Naive thymus-derived CD4-positive, alpha-beta T cell (primary cell): ENCODE measurements around the gene ITGB2. TPM values are rescaled to one million over a fixed set of nuclear protein-coding genes. Genes with fewer than 3 reads are reported as not detected.

Source experiments
- ATAC-seq: fragments of 150-1000 bp; cut with Tn5 transposase; 2 replicates; pipeline ENCODE4 v1.10.0; 2021; ENCODE audit warnings: mild to moderate bottlenecking, moderate library complexity
- CTCF ChIA-PET: fragments of 350-600 bp; sonication (Branson Sonifier 250); formaldehyde crosslinking; loops from one replicate; lab custom pipeline; 2021; ENCODE audit warnings: antibody characterized with exemption; lab: Charles Lee
- POLR2A ChIA-PET: fragments of 350-600 bp; sonication (Branson Sonifier 250); formaldehyde crosslinking; loops from one replicate; lab custom pipeline; 2021; ENCODE audit warnings: antibody characterized with exemption, inconsistent platforms; lab: Charles Lee
- DNase-seq, 9 donors: peaks; one replicate each; pipeline versions ENCODE4 v3.0.0 to v3.0.0-alpha.2; 2020 to 2022; ENCODE audit warnings: mixed read lengths in 1 of 9
- H3K27ac ChIP-seq: one replicate; pipeline ENCODE4 v1.7.0; 2013; ENCODE audit warnings: mild to moderate bottlenecking, low read depth, low read length, moderate library complexity
- H3K27me3 ChIP-seq, 2 donors: one replicate each; pipeline ENCODE4 v1.7.0; 2013; ENCODE audit warnings: low read length in 2 of 2, mild to moderate bottlenecking in 2 of 2, moderate library complexity in 2 of 2; ENCODE audit not compliant: control insufficient read depth in 2 of 2, insufficient read depth in 2 of 2
- H3K36me3 ChIP-seq, 3 experiments: 1 replicate in 2 of 3; 2 replicates in 1 of 3; pipeline ENCODE4 v1.7.0; 2013; ENCODE audit warnings: low read length in 3 of 3, mild to moderate bottlenecking in 3 of 3, moderate library complexity in 1 of 3; ENCODE audit not compliant: insufficient read depth in 3 of 3, control insufficient read depth in 2 of 3
- H3K4me1 ChIP-seq, 2 donors: one replicate each; pipeline ENCODE4 v1.7.0; 2013; ENCODE audit warnings: low read length in 2 of 2, mild to moderate bottlenecking in 2 of 2, moderate library complexity in 1 of 2; ENCODE audit not compliant: control insufficient read depth in 2 of 2, insufficient read depth in 2 of 2
- H3K4me3 ChIP-seq: 2 replicates; pipeline ENCODE4 v1.7.0; 2013; ENCODE audit warnings: mild to moderate bottlenecking, low read length
- H3K9me3 ChIP-seq, 3 experiments: 1 replicate in 2 of 3; 2 replicates in 1 of 3; pipeline ENCODE4 v1.7.0; 2013; ENCODE audit warnings: low read length in 3 of 3; ENCODE audit not compliant: control insufficient read depth in 2 of 3
- H3K27ac Mint-ChIP-seq, 9 donors: one replicate each; pipeline ENCODE4 v1.8.0; 2020 to 2022; ENCODE audit warnings: mixed read lengths in 9 of 9, mild to moderate bottlenecking in 8 of 9, moderate library complexity in 5 of 9, inconsistent platforms in 2 of 9
- H3K27me3 Mint-ChIP-seq, 5 donors: one replicate each; pipeline ENCODE4 v1.8.0; 2021 to 2022; ENCODE audit warnings: mixed read lengths in 5 of 5, mild to moderate bottlenecking in 1 of 5
- H3K36me3 Mint-ChIP-seq, 5 donors: one replicate each; pipeline ENCODE4 v1.8.0; 2020 to 2022; ENCODE audit warnings: mixed read lengths in 5 of 5, mild to moderate bottlenecking in 3 of 5, inconsistent platforms in 1 of 5
- H3K4me1 Mint-ChIP-seq, 7 donors: one replicate each; pipeline ENCODE4 v1.8.0; 2020 to 2022; ENCODE audit warnings: mixed read lengths in 7 of 7, mild to moderate bottlenecking in 3 of 7, inconsistent platforms in 1 of 7
- H3K4me3 Mint-ChIP-seq, 10 donors: one replicate each; pipeline ENCODE4 v1.8.0; 2020 to 2022; ENCODE audit warnings: mild to moderate bottlenecking in 10 of 10, mixed read lengths in 10 of 10, moderate library complexity in 6 of 10, inconsistent platforms in 2 of 10
- H3K9me3 Mint-ChIP-seq, 11 donors: one replicate each; pipeline ENCODE4 v1.8.0; 2020 to 2022; ENCODE audit warnings: mixed read lengths in 11 of 11, mild to moderate bottlenecking in 4 of 11, inconsistent platforms in 1 of 11, moderate library complexity in 1 of 11
- intact Hi-C, 2 donors: fragments of 100-400 bp; cut with micrococcal nuclease; formaldehyde crosslinking; loops; one replicate each; pipeline ENCODE4 v1.15.1; 2023
- polyA plus RNA-seq, 2 donors: library from polyadenylated mRNA; unstranded; fragments of 300-500 nt; fragmentation: Illumina TruSeq; gene quantifications; one replicate each; pipeline ENCODE4 v1.2.3, GENCODE V29; 2021
- total RNA-seq, 6 experiments: library from RNA in 5 of 6; stranded (reverse) in 5 of 6; gene quantifications; 1 replicate in 5 of 6; 2 replicates in 1 of 6; pipeline ENCODE4 v1.2.3 and lab custom pipeline; 2021 to 2026

The ITGB2 gene
- total and polyA plus RNA-seq, 7 experiments from 2014 or later = 280 to 877 (median 459) TPM

- Histone ChIP-seq H3K27ac (peak overlapping the region; percentile 81), H3K4me3 (peak overlapping the region; percentile 25), H3K36me3 (peaks cover 0 to 9% (median 2%) of the 10 kb centered on the region in 3 experiments), H3K4me1 (peaks cover 66 to 69% of the 10 kb centered on the region in 2 donors), H3K9me3 (no peaks in the 10 kb centered on the region), H3K27me3 (no peaks in the 10 kb centered on the region)
- peak overlapping the region; percentile 78 to 96 (median 92) for H3K4me3 Mint-ChIP-seq
- ChIA-PET POLR2A (no interaction called here), CTCF (interaction anchor here (0.8 kb wide), 1 partner anchor 57 kb away, joined by 3 read pairs; no protein-coding TSS in a partner anchor)
- no peak for ATAC-seq
- peaks cover 66 to 82% (median 75%) of the 10 kb centered on the region in 7 donors for H3K4me1 Mint-ChIP-seq
- peak overlapping the region; percentile 64 to 92 (median 83) for H3K27ac Mint-ChIP-seq
- H3K9me3 Mint-ChIP-seq = no peaks in the 10 kb centered on the region
- peaks cover 0 to 15% (median 0%) of the 10 kb centered on the region in 5 donors for H3K36me3 Mint-ChIP-seq
- H3K27me3 Mint-ChIP-seq = no peaks in the 10 kb centered on the region
- intact Hi-C loops = loop anchor here in 1 of 2 donors (5.0 to 10.0 kb wide), 4 partner anchors 57 to 1895 kb away; partner anchors contain the start of gene PKNOX1
- DNase-seq = peak in 1 of 9 donors; percentile 31
Observed at GRCh38 chr21:44869781-44870747, 50.6 kb downstream of the ITGB2 start.

DNA sequence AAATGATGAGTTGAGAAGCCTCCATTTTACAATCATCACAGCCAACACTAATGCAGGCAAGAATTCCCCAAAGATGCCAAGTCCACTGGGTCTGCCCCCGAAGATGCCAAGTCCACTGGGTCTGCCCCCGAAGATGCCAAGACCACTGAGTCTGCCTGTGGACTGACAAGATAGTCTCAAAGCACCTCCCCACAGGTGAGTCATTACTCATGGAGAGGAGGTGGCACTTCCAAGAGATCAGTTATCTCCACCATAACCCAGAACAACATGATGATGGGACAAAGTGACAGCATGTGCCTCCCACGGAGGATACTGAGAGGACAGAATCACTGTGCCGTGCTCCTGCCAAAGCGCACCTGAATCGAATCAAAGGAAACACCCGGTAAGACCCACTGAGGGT, 52.0 kb downstream of the ITGB2 start:
- peaks cover 62 to 84% (median 78%) of the 10 kb centered on the region in 7 donors for H3K4me1 Mint-ChIP-seq
- intact Hi-C loops = loop anchor here in 1 of 2 donors (1.0 kb wide), 1 partner anchor 22 kb away; no protein-coding TSS in a partner anchor
- Histone ChIP-seq H3K4me3 (peak overlapping the region; percentile 4), H3K36me3 (peaks cover 0 to 20% (median 3%) of the 10 kb centered on the region in 3 experiments), H3K27ac (peak overlapping the region; percentile 53), H3K4me1 (peaks cover 66 to 71% of the 10 kb centered on the region in 2 donors), H3K27me3 (no peaks in the 10 kb centered on the region), H3K9me3 (no peaks in the 10 kb centered on the region)
- H3K36me3 Mint-ChIP-seq = peaks cover 0 to 17% (median under 1%) of the 10 kb centered on the region in 5 donors
- DNase-seq (no peak), ATAC-seq (no peak)
- peak overlapping the region; percentile 73 to 90 (median 82) for H3K4me3 Mint-ChIP-seq
- peak overlapping the region; percentile 85 to 97 (median 90) for H3K27ac Mint-ChIP-seq
- H3K9me3 Mint-ChIP-seq = no peaks in the 10 kb centered on the region
- ChIA-PET CTCF (interaction anchor here (0.6 kb wide), 1 partner anchor 26 kb away, joined by 3 read pairs; no protein-coding TSS in a partner anchor), POLR2A (no interaction called here)
- H3K27me3 Mint-ChIP-seq = no peaks in the 10 kb centered on the region

DNA sequence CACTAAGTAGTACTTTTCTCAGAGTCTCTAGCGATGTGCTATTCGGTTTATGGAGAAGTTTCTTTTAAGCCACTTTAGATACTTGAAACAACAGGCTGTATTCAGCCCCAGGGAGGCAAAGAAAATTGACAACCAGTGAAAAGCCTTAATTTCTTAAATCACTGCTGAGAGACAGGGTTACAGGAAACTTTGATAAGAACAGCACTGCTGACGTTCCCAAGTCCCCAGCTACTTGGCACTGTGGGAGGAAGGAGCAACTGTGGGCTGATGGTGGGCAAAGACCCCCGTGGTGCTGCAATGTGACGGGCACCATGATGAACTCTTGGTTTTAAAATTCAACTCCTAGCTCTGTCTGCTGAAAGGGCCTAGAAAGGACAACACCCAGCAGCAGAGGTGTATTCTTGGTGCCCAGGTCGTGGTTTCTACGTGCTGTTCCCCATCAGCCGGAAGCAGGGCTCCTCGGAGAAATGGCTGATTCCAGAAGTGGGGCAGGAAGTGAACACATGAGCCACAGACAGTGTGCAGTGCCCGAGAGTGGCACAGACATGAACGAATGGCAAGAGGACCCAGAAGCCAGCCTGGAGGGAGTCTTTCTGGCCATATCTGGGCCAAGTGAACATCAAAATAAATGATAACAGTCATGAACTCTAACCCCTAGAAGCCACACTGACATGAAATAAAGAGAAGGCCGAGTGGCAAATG, 52.5 kb downstream of the ITGB2 start:
- CTCF ChIA-PET = interaction anchor here (0.6 kb wide), 1 partner anchor 774 kb away, joined by 5 read pairs; no protein-coding TSS in a partner anchor
- ATAC-seq = peak; percentile 72

GRCh38 chr21:44867464-44867863, 53.2 kb downstream of the ITGB2 start:
- peaks cover 73 to 93% (median 83%) of the 10 kb centered on the region in 7 donors for H3K4me1 Mint-ChIP-seq
- POLR2A ChIA-PET = interaction anchor here (1.5 kb wide), 1 partner anchor 11 kb away, joined by 3 read pairs; no protein-coding TSS in a partner anchor
- H3K27ac Mint-ChIP-seq = peak overlapping the region; percentile 81 to 97 (median 90)
- intact Hi-C loops = no loop called here
- H3K27me3 Mint-ChIP-seq = no peaks in the 10 kb centered on the region
- H3K36me3 Mint-ChIP-seq = peaks cover 0 to 19% (median 5%) of the 10 kb centered on the region in 5 donors
- no peaks in the 10 kb centered on the region for H3K9me3 Mint-ChIP-seq
- H3K4me1 ChIP-seq = peaks cover 65 to 71% of the 10 kb centered on the region in 2 donors
- no peaks in the 10 kb centered on the region for H3K9me3 ChIP-seq
- peak overlapping the region in 9 of 10 donors; percentile 39 to 86 (median 80) for H3K4me3 Mint-ChIP-seq
- CTCF ChIA-PET = interaction anchor here (0.6 to 0.8 kb wide), 2 partner anchors 41 to 775 kb away, joined by 4 to 5 read pairs; no protein-coding TSS in a partner anchor
- H3K4me3 ChIP-seq = no peak overlapping the region
- H3K27me3 ChIP-seq = no peaks in the 10 kb centered on the region
- peaks cover 0 to 24% (median 3%) of the 10 kb centered on the region in 3 experiments for H3K36me3 ChIP-seq
- DNase-seq = no peak
- no peak for ATAC-seq
- H3K27ac ChIP-seq = no peak overlapping the region

More for the DNA sequence above, 52.5 kb downstream of the ITGB2 start:
- H3K27ac Mint-ChIP-seq = peak overlapping the region; percentile 85 to 97 (median 90)
- Histone ChIP-seq H3K4me1 (peaks cover 66 to 71% of the 10 kb centered on the region in 2 donors), H3K36me3 (peaks cover 0 to 23% (median 3%) of the 10 kb centered on the region in 3 experiments), H3K9me3 (no peaks in the 10 kb centered on the region), H3K4me3 (peak overlapping the region; percentile 4), H3K27me3 (no peaks in the 10 kb centered on the region), H3K27ac (peak overlapping the region; percentile 53)
- H3K27me3 Mint-ChIP-seq = no peaks in the 10 kb centered on the region
- peak overlapping the region; percentile 73 to 90 (median 82) for H3K4me3 Mint-ChIP-seq
- peaks cover 0 to 21% (median 5%) of the 10 kb centered on the region in 5 donors for H3K36me3 Mint-ChIP-seq
- POLR2A ChIA-PET = interaction anchor here (1.5 kb wide), 1 partner anchor 12 kb away, joined by 3 read pairs; no protein-coding TSS in a partner anchor
- DNase-seq = peak in 7 of 9 donors; percentile 60 to 73 (median 65)
- H3K9me3 Mint-ChIP-seq = no peaks in the 10 kb centered on the region
- peaks cover 67 to 89% (median 83%) of the 10 kb centered on the region in 7 donors for H3K4me1 Mint-ChIP-seq
- intact Hi-C loops = loop anchor here in 1 of 2 donors (1.0 kb wide), 1 partner anchor 22 kb away; no protein-coding TSS in a partner anchor

GRCh38 chr21:44866780-44867179, 53.9 kb downstream of the ITGB2 start:
- H3K27me3 Mint-ChIP-seq = no peaks in the 10 kb centered on the region
- no peaks in the 10 kb centered on the region for H3K9me3 ChIP-seq
- no peak overlapping the region for H3K4me3 ChIP-seq
- ChIA-PET POLR2A (interaction anchor here (1.5 kb wide), 1 partner anchor 10 kb away, joined by 3 read pairs; no protein-coding TSS in a partner anchor), CTCF (interaction anchor here (0.8 kb wide), 1 partner anchor 40 kb away, joined by 4 read pairs; no protein-coding TSS in a partner anchor)
- no peaks in the 10 kb centered on the region for H3K27me3 ChIP-seq
- peaks cover 0 to 18% (median 7%) of the 10 kb centered on the region in 5 donors for H3K36me3 Mint-ChIP-seq
- peak overlapping the region; percentile 34 to 97 (median 82) for H3K27ac Mint-ChIP-seq
- ATAC-seq (no peak), DNase-seq (no peak)
- H3K4me1 Mint-ChIP-seq = peaks cover 70 to 91% (median 80%) of the 10 kb centered on the region in 7 donors
- peaks cover 58 to 65% of the 10 kb centered on the region in 2 donors for H3K4me1 ChIP-seq
- peaks cover 0 to 29% (median 3%) of the 10 kb centered on the region in 3 experiments for H3K36me3 ChIP-seq
- H3K27ac ChIP-seq = no peak overlapping the region
- H3K4me3 Mint-ChIP-seq = peak overlapping the region; percentile 17 to 86 (median 72)
- no peaks in the 10 kb centered on the region for H3K9me3 Mint-ChIP-seq
- intact Hi-C loops = no loop called here
